Activated naive CD4-positive, alpha-beta T cell treated with anti-CD3 and anti-CD28 coated beads, Interleukin-2, amount 10 ng/mL, durations not matched to agents 7 days and 5 days (primary cell): ENCODE results near the gene DPY19L1.

Source experiments
- CTCF ChIA-PET: fragments of 350-600 bp; sonication (Branson Sonifier 250); formaldehyde crosslinking; loops from one replicate; lab custom pipeline; 2021; ENCODE audit warnings: antibody characterized with exemption; lab: Charles Lee
- DNase-seq: peaks from one replicate; pipeline ENCODE4 v3.0.0-alpha.2; 2020
- H3K27ac Mint-ChIP-seq: one replicate; pipeline ENCODE4 v1.8.0; 2021; ENCODE audit warnings: mild to moderate bottlenecking, moderate library complexity, mixed read lengths
- H3K27me3 Mint-ChIP-seq: one replicate; pipeline ENCODE4 v1.8.0; 2021; ENCODE audit warnings: mild to moderate bottlenecking, mixed read lengths
- H3K36me3 Mint-ChIP-seq: one replicate; pipeline ENCODE4 v1.8.0; 2021; ENCODE audit warnings: mixed read lengths
- H3K4me1 Mint-ChIP-seq: one replicate; pipeline ENCODE4 v1.8.0; 2021; ENCODE audit warnings: mixed read lengths
- H3K4me3 Mint-ChIP-seq: one replicate; pipeline ENCODE4 v1.8.0; 2021; ENCODE audit warnings: mild to moderate bottlenecking, moderate library complexity, mixed read lengths
- H3K9me3 Mint-ChIP-seq: one replicate; pipeline ENCODE4 v1.8.0; 2021; ENCODE audit warnings: mixed read lengths

Gene DPY19L1

DNA sequence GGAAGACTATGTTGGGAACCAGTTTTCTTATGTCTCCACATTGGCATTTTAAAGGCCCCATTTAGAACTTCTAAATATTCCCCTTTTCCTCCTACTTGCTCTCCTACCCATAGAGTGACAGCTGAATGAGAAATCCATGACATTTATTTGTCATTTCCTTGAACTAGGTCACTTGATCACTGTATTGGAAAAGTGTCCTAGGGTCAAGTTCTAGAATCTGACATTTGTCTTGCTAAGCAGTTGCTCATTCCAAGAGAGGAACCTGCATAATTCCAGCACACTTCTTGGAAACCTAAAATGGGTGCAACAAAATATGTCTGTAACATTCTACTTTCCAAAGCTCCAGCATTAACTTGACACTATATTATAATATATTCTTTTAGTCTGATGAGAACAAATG, 3.6 kb upstream of the DPY19L1 start:
- no peaks in the 10 kb centered on the region for H3K36me3 Mint-ChIP-seq
- CTCF ChIA-PET: no interaction called here
- no peak for DNase-seq
- H3K27me3 Mint-ChIP-seq: peaks cover 15% of the 10 kb centered on the region
- H3K4me3 Mint-ChIP-seq: no peak overlapping the region
- no peak overlapping the region for H3K27ac Mint-ChIP-seq
- no peaks in the 10 kb centered on the region for H3K9me3 Mint-ChIP-seq
- H3K4me1 Mint-ChIP-seq: peaks cover 13% of the 10 kb centered on the region

GRCh38 chr7:35039343-35039742, 2.1 kb upstream of the DPY19L1 start:
- H3K27me3 Mint-ChIP-seq: peaks cover 15% of the 10 kb centered on the region
- H3K36me3 Mint-ChIP-seq: no peaks in the 10 kb centered on the region
- peaks cover 28% of the 10 kb centered on the region for H3K4me1 Mint-ChIP-seq
- no peaks in the 10 kb centered on the region for H3K9me3 Mint-ChIP-seq
- H3K4me3 Mint-ChIP-seq: no peak overlapping the region
- H3K27ac Mint-ChIP-seq: no peak overlapping the region
- no peak for DNase-seq
- CTCF ChIA-PET: no interaction called here

DNA sequence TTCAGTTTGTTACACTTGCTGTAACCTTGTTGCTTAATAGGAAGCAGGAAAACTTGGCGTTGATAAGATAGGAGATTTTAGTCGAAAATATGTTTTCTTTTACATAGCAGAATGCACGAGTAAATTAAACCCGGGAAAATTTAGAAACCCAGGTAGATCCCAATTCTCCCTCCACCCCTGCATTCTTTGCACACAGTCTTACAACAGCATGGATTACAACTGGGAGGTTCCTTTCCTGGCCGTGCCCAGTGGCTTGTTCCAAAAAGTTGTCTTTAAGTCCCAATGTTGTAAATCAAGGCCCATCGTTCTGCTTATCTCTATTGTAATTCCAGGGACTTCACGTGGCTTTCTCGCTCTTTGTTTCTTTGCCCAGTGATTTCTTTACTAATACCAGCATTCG, 1.1 kb upstream of the DPY19L1 start:
- Mint-ChIP-seq H3K27ac (no peak overlapping the region), H3K4me1 (peaks cover 30% of the 10 kb centered on the region), H3K36me3 (no peaks in the 10 kb centered on the region), H3K4me3 (peak overlapping the region; percentile 78), H3K27me3 (peaks cover 15% of the 10 kb centered on the region), H3K9me3 (no peaks in the 10 kb centered on the region)
- CTCF ChIA-PET: interaction anchor here (0.6 to 1.0 kb wide), 3 partner anchors 12 to 836 kb away, joined by 3 read pairs; no protein-coding TSS in a partner anchor
- no peak for DNase-seq

GRCh38 chr7:35037526-35038341, 449 bp upstream of the DPY19L1 start:
- peaks cover 17% of the 10 kb centered on the region for H3K27me3 Mint-ChIP-seq
- H3K4me3 Mint-ChIP-seq: peak overlapping the region; percentile 78
- H3K4me1 Mint-ChIP-seq: peaks cover 30% of the 10 kb centered on the region
- DNase-seq: peak; percentile 89
- peak overlapping the region; percentile 53 for H3K27ac Mint-ChIP-seq
- no peaks in the 10 kb centered on the region for H3K9me3 Mint-ChIP-seq
- no peaks in the 10 kb centered on the region for H3K36me3 Mint-ChIP-seq
- CTCF ChIA-PET: interaction anchor here (0.6 to 1.0 kb wide), 3 partner anchors 13 to 837 kb away, joined by 3 read pairs; no protein-coding TSS in a partner anchor

GRCh38 chr7:35036361-35037171, 719 bp downstream of the DPY19L1 start:
- CTCF ChIA-PET: interaction anchor here (0.9 kb wide), 1 partner anchor 213 kb away, joined by 5 read pairs; no protein-coding TSS in a partner anchor
- peaks cover 10% of the 10 kb centered on the region for H3K27me3 Mint-ChIP-seq
- peak overlapping the region; percentile 86 for H3K27ac Mint-ChIP-seq
- H3K4me3 Mint-ChIP-seq: peak overlapping the region; percentile 90
- no peaks in the 10 kb centered on the region for H3K9me3 Mint-ChIP-seq
- no peaks in the 10 kb centered on the region for H3K36me3 Mint-ChIP-seq
- H3K4me1 Mint-ChIP-seq: peaks cover 30% of the 10 kb centered on the region
- peak; percentile 63 for DNase-seq

- H3K36me3 Mint-ChIP-seq: no peaks in the 10 kb centered on the region
- H3K9me3 Mint-ChIP-seq: no peaks in the 10 kb centered on the region
- peak overlapping the region; percentile 90 for H3K4me3 Mint-ChIP-seq
- DNase-seq: peak; percentile 53
- peaks cover 10% of the 10 kb centered on the region for H3K27me3 Mint-ChIP-seq
- H3K27ac Mint-ChIP-seq: peak overlapping the region; percentile 71
- H3K4me1 Mint-ChIP-seq: peaks cover 30% of the 10 kb centered on the region
- CTCF ChIA-PET: interaction anchor here (0.9 kb wide), 1 partner anchor 212 kb away, joined by 5 read pairs; no protein-coding TSS in a partner anchor
Observed at GRCh38 chr7:35035511-35035961, 1.7 kb downstream of the DPY19L1 start.

GRCh38 chr7:35032166-35032565, 5.1 kb downstream of the DPY19L1 start:
- CTCF ChIA-PET: no interaction called here
- no peak for DNase-seq
- peaks cover 5% of the 10 kb centered on the region for H3K27me3 Mint-ChIP-seq
- no peaks in the 10 kb centered on the region for H3K36me3 Mint-ChIP-seq
- no peak overlapping the region for H3K27ac Mint-ChIP-seq
- no peak overlapping the region for H3K4me3 Mint-ChIP-seq
- H3K9me3 Mint-ChIP-seq: no peaks in the 10 kb centered on the region
- peaks cover 21% of the 10 kb centered on the region for H3K4me1 Mint-ChIP-seq

DNA sequence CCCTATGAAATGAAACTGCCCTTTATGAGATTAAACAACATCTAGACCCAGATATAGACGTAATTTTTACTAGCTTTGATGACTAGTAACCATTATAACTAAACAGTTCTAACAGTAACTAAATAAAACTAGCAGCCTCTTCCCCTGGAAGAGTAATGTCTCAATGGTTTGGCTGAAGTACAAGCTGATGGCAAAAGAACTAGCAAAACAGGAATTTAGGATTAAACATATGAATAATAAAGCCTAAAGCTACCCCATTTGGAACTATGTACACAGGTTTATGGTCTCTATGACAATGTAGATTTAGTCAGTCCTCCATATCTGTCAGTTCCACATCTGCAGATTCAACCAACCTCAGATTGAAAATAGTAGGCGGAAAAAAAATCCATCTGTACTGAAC, 6.4 kb downstream of the DPY19L1 start:
- Mint-ChIP-seq H3K4me3 (no peak overlapping the region), H3K36me3 (no peaks in the 10 kb centered on the region), H3K27me3 (peaks cover 5% of the 10 kb centered on the region), H3K4me1 (peaks cover 16% of the 10 kb centered on the region), H3K27ac (no peak overlapping the region), H3K9me3 (no peaks in the 10 kb centered on the region)
- CTCF ChIA-PET: no interaction called here
- DNase-seq: no peak

DNA sequence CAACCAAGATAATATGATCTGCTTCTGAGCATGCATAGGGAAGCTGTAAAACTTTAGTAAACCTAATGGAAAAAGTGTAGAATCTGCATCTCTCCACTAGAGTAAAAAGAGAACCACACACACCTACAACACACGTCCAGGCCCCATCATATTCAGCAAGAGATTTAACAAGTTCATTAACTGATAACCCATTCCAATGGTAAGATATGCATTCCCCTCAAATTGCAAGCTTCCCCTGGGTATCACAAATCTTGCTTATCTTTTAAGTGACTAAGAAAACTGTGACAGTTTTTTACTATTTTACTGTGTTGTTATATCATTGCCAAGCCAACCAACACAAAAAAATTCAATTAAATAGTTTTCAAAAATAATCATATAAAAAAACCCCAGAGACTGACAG, 8.0 kb downstream of the DPY19L1 start:
- Mint-ChIP-seq H3K27me3 (peaks cover 5% of the 10 kb centered on the region), H3K36me3 (no peaks in the 10 kb centered on the region), H3K9me3 (no peaks in the 10 kb centered on the region), H3K27ac (no peak overlapping the region), H3K4me1 (peaks cover 1% of the 10 kb centered on the region), H3K4me3 (no peak overlapping the region)
- CTCF ChIA-PET: no interaction called here
- no peak for DNase-seq

GRCh38 chr7:35026150-35026549, 11.1 kb downstream of the DPY19L1 start:
- H3K36me3 Mint-ChIP-seq: no peaks in the 10 kb centered on the region
- H3K4me1 Mint-ChIP-seq: no peaks in the 10 kb centered on the region
- no peak overlapping the region for H3K4me3 Mint-ChIP-seq
- no peak for DNase-seq
- CTCF ChIA-PET: no interaction called here
- H3K27me3 Mint-ChIP-seq: peaks cover 3% of the 10 kb centered on the region
- H3K9me3 Mint-ChIP-seq: no peaks in the 10 kb centered on the region
- no peak overlapping the region for H3K27ac Mint-ChIP-seq

- Mint-ChIP-seq H3K9me3 (no peaks in the 10 kb centered on the region), H3K4me3 (no peak overlapping the region), H3K4me1 (no peaks in the 10 kb centered on the region), H3K36me3 (no peaks in the 10 kb centered on the region), H3K27ac (no peak overlapping the region), H3K27me3 (peaks cover 3% of the 10 kb centered on the region)
- CTCF ChIA-PET: no interaction called here
- DNase-seq: no peak
Observed at GRCh38 chr7:35025369-35025870, 11.9 kb downstream of the DPY19L1 start.

DNA sequence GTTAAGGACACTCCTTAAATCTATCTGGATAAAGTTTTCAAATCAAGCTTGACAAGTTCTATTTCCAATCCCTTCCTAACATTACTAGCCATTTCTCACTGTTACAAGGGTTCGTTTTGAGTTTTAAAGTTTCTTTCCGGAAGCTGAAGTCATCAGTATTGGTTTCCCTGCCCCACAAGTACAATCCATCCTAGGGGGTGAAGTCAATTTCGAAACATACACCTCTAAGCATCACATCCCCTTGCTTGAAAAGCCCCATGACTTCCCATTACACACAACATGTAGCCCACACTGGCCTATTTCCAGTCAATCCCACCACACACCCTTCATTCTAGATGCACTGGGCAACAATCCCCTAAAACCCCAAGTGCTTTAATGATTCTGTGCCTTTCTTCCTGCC, 13.0 kb downstream of the DPY19L1 start:
- DNase-seq: no peak
- CTCF ChIA-PET: no interaction called here
- Mint-ChIP-seq H3K4me1 (no peaks in the 10 kb centered on the region), H3K9me3 (no peaks in the 10 kb centered on the region), H3K4me3 (no peak overlapping the region), H3K36me3 (no peaks in the 10 kb centered on the region), H3K27ac (no peak overlapping the region), H3K27me3 (peaks cover 3% of the 10 kb centered on the region)

DNA sequence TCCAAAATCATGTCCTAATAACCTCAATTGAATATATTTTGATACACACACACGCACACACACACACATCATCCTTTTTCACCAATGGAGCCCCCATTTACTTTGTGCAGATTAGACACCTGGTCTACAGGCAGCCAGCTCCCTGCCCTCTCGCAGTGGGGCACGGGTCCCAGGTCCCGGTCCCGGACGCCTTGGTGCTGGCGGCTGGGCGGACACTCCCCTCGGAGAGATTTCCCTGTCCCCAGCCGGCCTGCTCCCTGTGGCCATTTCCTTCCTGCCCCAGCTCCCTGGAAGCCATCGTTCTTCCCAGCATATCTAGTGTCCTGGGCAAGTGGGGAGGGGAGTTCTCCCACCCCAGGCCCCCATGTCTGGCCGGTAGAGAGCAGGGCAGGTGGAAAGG, 14.6 kb downstream of the DPY19L1 start:
- H3K4me3 Mint-ChIP-seq: no peak overlapping the region
- CTCF ChIA-PET: no interaction called here
- no peaks in the 10 kb centered on the region for H3K36me3 Mint-ChIP-seq
- peaks cover 3% of the 10 kb centered on the region for H3K27me3 Mint-ChIP-seq
- H3K27ac Mint-ChIP-seq: no peak overlapping the region
- no peaks in the 10 kb centered on the region for H3K9me3 Mint-ChIP-seq
- DNase-seq: no peak
- H3K4me1 Mint-ChIP-seq: no peaks in the 10 kb centered on the region

GRCh38 chr7:35021445-35021844, 15.8 kb downstream of the DPY19L1 start:
- no peak for DNase-seq
- no peak overlapping the region for H3K4me3 Mint-ChIP-seq
- no peaks in the 10 kb centered on the region for H3K4me1 Mint-ChIP-seq
- H3K27me3 Mint-ChIP-seq: peaks cover 3% of the 10 kb centered on the region
- CTCF ChIA-PET: no interaction called here
- peaks cover 2% of the 10 kb centered on the region for H3K36me3 Mint-ChIP-seq
- H3K9me3 Mint-ChIP-seq: no peaks in the 10 kb centered on the region
- H3K27ac Mint-ChIP-seq: no peak overlapping the region
